Stimulated activated CD8-positive, alpha-beta memory T cell treated with anti-CD3 and anti-CD28 coated beads, Interleukin-2, amount 100 ng/mL, for 1 hour (primary cell): ENCODE data around the gene ZFP69B.
"Not testable (repeated sequence)": the region's sequence is repeated elsewhere in the genome, so short reads cannot be mapped to it uniquely, and the experiment has no call there.

ENCODE experiments used
- DNase-seq, 2 donors: peaks; one replicate each; pipeline ENCODE4 v3.0.0-alpha.2; 2020; ENCODE audit warnings: low read depth in 2 of 2

Gene ZFP69B

GRCh38 chr1:40435876-40436275 is 14.4 kb upstream of the ZFP69B start:
- DNase-seq, result no peak

- DNase-seq, result no peak
These were observed 11.8 kb upstream of the ZFP69B start for GRCh38 chr1:40438391-40439015.

GRCh38 chr1:40439247-40439646 is 11.0 kb upstream of the ZFP69B start:
- no peak for DNase-seq

- peak; percentile 65 to 69 for DNase-seq
These were observed 390 bp downstream of the ZFP69B start for GRCh38 chr1:40450495-40451237.

- DNase-seq, result no peak
These were observed 936 bp downstream of the ZFP69B start for GRCh38 chr1:40451238-40451585.

GRCh38 chr1:40454873-40455272 is 4.6 kb downstream of the ZFP69B start:
- DNase-seq, result no peak

- no peak for DNase-seq
These were observed 12.8 kb downstream of the ZFP69B start for GRCh38 chr1:40462956-40463590.

GRCh38 chr1:40469327-40469726 is 19.1 kb downstream of the ZFP69B start:
- DNase-seq, result no peak

GRCh38 chr1:40475268-40475667 is 25.0 kb downstream of the ZFP69B start:
- no peak for DNase-seq

- peak; percentile 38 to 48 for DNase-seq
These were observed 26.8 kb downstream of the ZFP69B start, which contains the start of gene ZFP69 for GRCh38 chr1:40476924-40477677. Gene ZFP69, plus strand, starts transcription at chr1:40477290. Its CDS starts 2,072 bp downstream, at chr1:40479362.

- no peak for DNase-seq
These were observed 27.4 kb downstream of the ZFP69B start for GRCh38 chr1:40477678-40478053.

- no peak for DNase-seq
These were observed 28.0 kb downstream of the ZFP69B start for GRCh38 chr1:40478276-40478675.

GRCh38 chr1:40479156-40479555 is 28.9 kb downstream of the ZFP69B start:
- DNase-seq, result no peak

- DNase-seq, result no peak
These were observed 45.1 kb downstream of the ZFP69B start for GRCh38 chr1:40495315-40495903.

GRCh38 chr1:40502651-40503050 is 52.4 kb downstream of the ZFP69B start:
- DNase-seq, result not testable (repeated sequence)

- no peak for DNase-seq
These were observed 57.7 kb downstream of the ZFP69B start for GRCh38 chr1:40507973-40508372.

- peak; percentile 68 to 74 for DNase-seq
These were observed 58.4 kb downstream of the ZFP69B start, which contains the start of gene EXO5 for GRCh38 chr1:40508375-40509341. Gene EXO5, plus strand, starts transcription at chr1:40508767. Its CDS starts 5,778 bp downstream, at chr1:40514545.
